GM20431 (cell line): ENCODE results near the gene SEMA5A.

Source experiments
- in situ Hi-C: fragments of 300-500 bp; cut with MseI, MboI; formaldehyde crosslinking; loops from one replicate; pipeline ENCODE4 v1.15.0; 2020; ENCODE audit warnings: low sequenced_read_pairs; ENCODE audit not compliant: unreplicated experiment

The SEMA5A gene

DNA sequence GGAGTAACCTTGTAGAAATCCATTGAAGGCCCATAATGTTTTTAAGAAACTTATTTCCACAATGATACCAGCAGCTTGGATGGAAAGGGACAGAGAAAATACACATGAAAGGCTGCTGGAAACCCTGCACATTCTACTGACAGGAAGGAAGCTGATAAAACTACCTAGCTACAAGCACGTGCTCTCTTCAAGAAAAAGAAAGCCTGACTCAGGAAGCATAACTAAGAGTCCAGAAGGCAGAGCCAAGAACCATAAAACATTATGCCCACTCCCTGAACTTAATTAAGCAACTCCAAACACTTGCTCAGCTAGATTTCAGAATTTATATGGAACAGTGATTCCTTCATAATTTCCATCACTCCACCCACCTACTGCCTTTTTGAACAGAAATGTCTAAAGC, 430.8 kb downstream of the SEMA5A start:
- in situ Hi-C loops, result no loop called here

DNA sequence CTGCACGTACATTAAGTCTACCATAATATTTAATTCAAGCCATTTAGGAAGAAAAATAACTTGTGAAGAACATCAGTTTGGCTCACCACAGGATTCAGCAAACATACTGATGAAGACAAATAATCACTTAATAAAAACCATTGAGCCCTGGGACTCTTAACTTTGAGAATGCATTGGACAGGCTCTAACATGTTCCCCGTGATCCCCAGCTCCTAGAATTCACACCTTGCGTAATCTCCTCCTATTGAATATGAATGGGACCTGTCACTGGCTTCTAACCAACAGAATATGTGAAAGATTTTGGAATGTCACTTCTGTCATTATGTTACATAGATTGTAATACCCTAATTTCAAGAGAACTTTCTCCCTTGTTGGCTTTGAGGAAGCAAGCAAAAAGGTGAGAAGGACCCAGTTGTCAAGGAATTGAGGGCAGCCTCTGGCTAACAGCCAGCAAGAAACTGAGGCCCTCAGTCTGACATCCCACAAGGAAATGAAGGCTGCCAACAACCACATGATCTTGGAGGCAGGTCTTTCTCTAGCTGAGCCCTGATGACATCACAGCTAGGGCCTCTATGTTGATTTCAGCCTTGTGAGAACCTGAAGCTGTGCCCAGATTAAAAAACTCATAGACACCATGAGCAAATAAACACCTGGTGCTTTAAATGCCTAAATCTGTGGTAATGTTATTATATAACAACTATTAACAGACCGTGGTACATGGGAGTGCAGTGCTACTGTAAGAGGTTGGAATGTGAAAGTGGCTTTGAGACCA, 433.2 kb downstream of the SEMA5A start:
- in situ Hi-C loops, result no loop called here

DNA sequence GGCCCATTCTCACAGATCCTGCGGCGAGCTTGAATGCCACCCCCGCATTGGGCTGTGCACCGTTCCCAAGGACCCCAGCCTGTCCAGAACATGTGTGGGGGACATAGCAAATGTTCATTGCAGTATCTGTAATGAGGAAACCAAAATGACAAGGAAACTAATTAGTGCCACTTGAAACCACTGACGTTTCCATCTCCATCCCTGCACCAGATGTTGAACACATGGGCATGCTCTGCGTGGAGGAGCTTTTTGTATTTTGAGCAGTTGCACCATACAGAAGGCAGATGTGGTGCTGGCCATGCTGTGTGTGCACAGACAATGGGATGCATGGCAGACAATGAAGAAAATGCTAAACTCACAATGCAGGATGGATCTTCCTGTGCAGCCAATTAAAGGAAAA, 437.7 kb downstream of the SEMA5A start:
- in situ Hi-C loops, result no loop called here

DNA sequence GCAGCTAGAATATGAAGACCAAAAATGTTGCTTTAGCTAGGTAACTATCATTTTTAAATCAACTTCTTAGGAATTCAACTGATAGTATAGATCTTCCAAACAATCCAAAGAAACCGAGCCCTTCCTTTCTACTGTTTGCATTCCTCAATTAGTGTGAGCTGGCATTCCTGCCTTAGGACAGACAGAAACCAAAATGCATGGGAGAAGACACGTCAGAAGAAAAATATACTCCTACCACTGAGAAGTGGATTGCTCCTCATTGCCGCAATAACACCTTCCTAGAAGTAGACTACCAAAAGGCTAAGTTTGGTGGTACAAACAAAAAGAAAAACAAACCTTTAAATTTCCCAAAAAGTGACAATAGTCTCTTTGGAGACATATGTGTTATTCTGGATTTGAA, 440.0 kb downstream of the SEMA5A start:
- in situ Hi-C loops, result no loop called here

DNA sequence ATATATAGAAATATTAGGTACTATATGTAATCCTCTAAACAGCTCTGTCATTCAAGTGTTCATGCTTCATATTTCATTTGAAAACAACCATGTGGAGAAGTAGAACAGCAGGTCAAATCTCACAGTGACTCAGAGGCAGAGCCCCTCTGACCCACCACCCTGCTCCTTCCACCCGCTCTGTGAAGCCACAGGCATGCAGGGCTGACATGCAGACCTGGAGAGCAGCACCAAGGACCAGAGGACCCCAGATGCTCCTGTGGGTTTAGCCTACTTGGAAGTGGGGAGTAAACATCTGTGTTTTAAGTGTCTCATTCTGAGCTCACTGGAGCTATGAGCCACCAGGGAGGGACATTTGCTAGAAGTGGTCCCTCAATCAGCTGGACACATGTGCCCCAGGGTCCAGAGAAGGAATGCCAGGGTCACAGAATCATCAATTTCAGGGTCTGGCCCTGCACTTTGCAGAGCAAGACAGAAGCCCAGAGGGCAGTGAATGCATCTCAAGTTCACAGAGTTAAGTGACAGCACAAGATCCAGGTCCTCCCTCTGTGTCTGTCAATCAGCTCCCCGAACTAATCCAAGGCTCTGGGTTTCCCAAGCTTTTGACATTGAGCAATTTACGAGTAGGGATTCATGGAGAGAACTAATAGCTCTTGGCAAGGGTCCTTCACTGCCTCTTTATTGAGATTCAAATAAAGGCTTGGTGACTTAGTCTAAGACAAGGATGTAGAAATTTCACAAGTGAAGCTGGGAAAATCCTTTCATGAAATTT, 441.1 kb downstream of the SEMA5A start:
- in situ Hi-C loops, result no loop called here

DNA sequence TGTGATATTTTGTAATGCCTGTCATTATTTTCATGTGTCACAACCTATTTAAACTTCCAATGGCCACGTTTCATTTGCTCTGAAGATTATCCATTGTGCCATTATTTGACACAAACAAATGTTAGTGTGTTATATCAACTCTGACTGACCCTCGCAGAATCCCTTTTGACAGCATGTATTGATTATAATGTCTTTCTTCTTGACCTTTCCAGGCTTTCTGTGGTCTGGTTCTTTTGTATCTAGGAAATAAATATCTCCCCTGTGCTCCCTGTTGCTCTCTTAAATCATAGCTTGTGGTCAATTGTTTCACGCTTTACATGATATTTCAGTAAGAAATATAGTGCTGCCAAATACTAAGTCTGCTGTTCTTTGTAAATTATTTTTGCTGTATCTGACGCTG, 442.6 kb downstream of the SEMA5A start:
- in situ Hi-C loops, result no loop called here

DNA sequence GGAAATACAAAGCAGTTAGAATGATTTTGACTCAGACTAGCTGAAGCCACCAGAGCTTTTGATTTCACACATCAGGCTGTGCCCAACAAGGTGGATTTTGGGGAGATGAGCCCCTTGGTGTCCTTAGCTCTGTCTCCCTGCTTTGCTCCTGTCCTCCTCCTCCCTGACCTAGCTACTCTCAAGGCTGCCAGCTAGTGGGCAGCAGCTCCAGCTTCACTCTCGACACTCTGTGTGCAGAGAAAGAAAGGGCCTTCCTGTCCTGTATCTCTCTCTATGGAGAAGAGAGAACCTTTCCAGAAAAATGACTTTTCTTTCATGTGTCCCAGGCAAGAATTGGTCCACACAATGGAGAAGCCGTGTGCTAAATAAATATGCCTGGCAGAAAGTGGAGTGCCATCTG, 446.2 kb downstream of the SEMA5A start:
- in situ Hi-C loops, result no loop called here

DNA sequence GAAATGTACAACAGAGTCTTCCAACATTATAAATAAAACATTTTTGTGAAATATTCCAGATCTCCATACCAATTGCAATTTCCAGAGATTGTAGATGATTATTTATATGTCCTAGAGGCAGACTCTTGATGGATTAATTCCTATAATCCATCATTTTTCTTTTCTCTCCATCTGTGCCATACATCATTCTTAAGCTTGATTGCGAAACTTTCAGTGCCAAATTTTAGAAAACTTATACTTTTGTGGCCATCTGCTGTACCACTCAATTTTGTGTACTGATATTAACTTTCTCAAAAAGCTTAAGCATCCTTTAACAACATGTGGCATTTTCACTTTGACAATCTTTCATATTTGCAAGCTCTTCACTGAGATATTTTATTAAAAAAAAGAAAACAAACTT, 446.9 kb downstream of the SEMA5A start:
- in situ Hi-C loops, result no loop called here

DNA sequence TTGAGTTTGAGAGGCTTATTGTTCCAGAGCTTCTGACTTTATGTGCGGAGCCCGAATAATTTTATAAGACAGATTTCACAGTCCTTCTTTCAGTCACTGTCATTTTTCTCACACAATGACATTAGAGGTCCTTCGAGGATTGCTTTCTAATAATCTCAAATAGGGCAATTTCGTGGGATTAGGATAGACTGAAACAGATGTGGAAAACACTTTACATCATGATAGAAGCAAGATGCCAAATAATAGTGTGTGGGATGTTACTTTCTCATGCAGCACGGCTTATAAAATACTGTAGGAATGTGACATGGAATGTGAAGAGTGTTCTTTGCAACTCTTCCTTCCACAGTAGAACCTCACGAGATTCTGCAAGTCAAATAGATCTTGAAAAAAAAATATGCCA, 451.3 kb downstream of the SEMA5A start:
- in situ Hi-C loops, result no loop called here

DNA sequence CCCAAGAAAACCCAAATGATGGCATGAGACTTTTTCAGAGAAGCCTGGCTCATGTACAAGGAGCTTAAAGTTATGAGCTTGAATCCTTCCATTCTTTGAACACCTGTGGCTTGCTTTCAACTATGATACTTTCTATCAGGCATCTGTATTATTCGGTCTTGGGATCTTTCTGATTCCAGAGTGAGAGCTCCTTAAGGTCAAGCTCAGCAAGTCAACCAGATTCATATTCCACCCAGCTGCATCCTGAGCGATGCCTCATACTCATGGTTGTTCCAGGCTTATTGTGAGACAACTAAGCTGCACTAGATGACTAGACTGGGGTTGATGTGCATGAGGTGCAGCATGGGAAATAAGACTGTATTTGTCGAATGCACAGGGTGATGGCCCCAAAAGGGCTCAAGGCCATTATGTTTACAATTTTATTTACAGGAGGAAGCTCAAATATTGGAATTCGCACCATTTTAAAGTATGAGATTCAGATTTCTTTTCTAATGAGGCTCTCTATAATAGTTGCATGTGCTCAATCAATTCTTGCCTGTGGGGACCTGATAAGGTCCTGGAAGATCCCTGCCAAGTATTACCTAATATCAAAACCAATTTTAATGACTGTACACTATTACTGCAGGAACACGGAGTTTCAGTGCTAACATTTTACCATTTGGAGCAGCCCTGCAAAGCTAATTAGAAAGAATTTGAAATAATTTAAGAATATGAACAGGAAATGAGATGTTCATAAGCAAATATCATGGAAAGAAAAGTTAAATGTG, 453.8 kb downstream of the SEMA5A start:
- in situ Hi-C loops, result no loop called here

DNA sequence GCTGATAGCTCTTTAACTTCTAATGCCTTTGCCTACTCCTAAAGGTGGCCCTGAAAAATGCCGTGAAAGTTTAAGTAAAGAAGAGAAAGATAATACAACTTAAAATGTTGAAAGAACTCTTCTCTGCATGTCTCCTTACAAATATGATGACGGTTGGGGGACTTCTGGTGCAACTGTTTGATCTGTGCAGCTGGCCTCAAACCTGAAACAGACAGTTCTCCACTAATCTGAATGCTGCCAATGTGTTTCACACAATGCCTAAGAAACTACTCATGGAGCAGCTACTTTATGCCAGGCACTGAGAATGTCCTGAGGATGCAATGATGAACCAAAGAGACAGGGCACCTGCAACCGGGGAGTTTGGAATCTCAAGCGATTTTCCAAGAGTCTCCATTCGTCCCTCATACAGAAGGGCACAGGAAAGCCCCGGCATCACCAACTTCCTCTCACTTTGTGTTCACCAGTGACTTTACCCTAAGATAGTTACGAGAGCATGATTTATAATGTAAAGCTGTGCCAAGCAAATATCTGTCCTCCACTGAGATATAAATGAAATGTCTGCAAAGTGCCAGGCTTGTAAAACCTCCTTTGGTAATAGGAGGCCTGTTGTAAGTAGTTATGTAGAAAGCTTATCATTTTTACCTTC, 455.4 kb downstream of the SEMA5A start:
- in situ Hi-C loops, result no loop called here

DNA sequence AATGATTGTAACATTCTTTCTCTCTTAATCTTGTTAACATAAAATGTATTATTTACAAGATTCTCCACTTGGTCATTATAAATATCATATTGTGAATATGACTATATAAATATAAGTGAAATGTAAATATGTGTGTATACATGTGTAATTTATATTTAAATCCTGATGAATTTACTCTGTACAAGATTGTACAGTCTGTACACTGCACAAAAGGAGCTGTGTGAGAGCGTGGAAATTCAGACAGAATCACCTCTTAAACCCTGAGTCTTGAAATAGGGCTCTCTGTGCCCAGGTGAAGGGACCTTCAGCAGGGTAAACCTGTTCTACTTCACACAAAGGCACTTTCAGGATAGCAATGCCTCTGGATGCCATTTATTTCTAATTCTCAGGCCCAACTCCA, 456.0 kb downstream of the SEMA5A start:
- in situ Hi-C loops, result no loop called here

DNA sequence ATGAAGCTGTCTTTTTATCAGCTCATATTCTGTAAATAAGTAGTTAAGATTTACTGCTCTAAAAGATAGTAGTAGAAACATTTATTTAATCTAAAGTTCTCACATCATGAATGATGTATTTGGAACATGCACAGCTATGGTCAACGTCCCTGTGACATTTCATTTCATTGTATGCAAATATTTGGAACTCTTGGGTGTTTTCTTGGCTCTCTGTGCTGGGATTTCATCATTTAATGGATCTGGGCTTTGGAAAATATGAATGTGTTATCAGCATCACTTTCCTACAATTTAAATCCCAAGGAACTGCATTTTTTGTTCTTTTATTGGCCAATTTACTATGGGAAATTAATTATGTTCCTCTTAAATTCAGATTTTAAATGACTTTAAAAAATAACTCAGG, 462.9 kb downstream of the SEMA5A start:
- in situ Hi-C loops, result no loop called here

DNA sequence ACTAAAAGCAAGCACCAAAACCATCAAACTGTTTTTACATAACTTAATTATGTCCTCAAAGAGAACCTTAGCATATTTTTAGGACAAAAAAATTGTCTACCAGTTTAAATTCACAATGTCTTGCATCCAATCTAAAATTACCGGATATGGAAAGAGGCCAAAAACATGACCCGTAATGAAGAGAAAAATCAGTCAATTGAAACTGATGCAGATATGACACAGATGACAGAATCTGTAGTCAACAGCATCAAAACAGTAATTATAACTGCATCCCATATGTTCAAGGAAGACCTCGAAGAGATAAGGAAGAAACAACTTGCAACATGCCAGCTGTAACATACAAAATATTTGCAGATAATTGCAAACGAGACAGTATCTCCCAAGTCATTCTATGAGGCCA, 473.2 kb downstream of the SEMA5A start:
- in situ Hi-C loops, result no loop called here

DNA sequence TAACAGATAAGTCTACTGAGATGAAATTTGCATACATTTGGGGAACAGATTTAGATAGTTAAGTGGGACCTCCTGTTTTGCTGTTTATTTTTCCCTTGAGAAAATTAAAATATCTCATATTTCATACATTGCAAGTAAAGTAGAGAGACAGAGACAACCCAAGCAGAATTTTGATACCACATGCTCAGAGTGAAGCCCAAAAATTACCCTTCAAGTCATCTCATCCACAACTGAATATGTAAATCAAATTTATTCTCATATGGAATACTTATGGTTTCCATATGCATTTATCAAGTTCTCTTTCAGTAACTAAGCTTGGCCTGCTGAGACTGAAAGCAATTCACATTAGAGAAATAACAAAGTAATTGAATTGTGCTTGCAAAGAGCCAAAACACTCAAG, 474.4 kb downstream of the SEMA5A start:
- in situ Hi-C loops, result no loop called here

DNA sequence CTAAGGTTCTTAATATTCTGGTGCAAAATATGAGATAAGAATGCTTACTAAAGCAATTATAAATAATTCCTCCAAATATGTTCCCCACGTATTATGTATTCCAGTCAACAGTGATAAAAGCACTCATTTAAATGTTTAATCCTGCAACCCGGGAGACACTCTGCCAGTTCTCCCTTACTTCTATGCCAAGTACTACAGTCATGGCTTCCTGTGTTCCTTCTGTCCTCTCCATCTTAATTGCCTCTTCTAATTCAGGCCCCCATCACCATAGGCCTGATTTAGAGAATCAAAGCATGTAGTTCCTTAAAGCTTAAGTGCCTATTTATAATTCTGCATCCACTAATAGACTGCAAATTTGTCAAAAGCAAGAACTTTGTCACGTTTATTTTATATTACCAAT, 474.8 kb downstream of the SEMA5A start:
- in situ Hi-C loops, result no loop called here

DNA sequence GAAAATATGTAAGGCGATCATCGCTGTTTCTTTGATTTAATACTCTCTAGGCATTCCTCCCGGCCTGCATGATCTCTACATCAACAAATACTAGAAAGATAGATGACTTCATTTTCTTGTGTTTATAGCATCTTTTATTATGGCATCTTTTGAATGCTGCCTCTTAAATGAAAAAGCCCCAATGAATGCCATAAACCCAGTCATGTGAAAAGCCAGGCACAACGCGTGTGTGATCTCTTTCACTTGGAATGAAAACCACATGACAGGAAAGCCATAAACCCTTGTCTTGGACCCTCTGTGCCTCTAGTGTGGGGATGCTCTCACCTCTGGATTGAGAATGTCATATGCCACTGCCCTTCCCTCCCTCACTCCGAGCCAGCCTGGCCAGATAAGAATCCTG, 476.2 kb downstream of the SEMA5A start:
- in situ Hi-C loops, result no loop called here

DNA sequence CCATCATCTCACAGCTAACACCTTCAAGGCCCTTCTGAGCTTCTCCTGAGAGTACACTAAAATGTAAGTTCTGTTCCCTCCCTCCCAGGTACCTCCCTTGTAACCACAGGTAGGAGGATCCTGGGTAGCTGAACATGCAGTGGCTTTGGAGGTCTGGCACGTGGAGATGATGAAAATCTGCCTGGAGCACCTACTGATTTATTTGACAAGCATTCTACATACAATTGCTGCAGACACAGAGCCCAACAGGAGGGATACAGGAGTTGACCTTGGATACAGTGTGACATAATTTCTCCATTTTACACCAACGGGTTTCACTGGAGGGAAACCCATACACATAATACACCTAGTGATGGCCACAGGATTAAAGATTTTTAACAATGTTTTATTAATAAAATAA, 478.7 kb downstream of the SEMA5A start:
- in situ Hi-C loops, result no loop called here

DNA sequence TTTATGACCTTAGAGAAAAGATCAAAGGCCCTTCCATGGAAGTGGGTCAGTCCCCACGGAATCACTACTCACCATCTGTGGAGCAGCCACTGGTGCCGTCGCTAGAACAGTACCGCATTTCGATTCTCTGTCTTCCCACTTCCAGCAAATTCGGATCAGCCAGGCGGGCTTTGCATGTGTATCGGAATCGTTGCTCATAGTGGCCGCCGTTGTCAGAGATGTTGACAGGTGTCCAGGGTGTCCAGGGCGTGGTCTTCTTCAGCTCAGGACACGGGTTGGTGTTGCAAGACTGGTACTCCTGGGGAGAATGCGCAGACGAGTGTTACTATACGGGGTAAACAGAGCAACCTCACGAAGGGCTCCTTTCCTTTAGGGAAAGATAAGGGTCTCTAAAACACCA, 479.5 kb downstream of the SEMA5A start:
- in situ Hi-C loops, result no loop called here

DNA sequence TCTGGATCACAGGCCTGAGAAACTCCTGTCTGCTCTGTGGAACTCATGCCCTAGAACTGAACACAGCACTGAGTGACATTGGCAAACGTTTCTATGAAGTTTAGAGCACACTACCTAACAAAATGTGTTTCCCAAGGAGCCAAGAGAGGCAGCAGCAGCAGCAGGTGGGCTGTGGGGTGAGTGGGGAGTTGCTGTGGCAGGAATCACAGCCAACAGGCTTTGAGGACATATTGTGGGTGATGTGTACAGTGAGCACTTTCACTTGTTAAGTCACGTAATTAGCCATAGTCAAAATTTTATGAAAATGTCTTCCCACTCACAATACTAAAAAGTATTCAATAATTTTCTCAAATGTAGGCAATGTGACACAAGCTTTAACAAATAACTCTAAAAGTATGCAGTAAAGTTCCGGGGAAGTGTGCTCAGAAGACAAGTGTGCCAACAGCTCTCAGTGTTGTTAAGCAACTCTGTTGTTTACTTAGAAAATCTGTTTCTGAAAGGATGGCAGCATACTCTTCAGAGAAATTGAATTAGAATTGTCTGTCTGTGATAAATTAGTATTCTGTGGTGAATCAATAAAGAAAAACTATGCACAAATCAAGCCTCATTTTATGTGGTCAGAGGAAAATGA, 482.1 kb downstream of the SEMA5A start:
- in situ Hi-C loops, result no loop called here
